Ramos (cell line): ENCODE results near the gene WDR6.

Experiments
- in situ Hi-C: fragments of 300-500 bp; cut with MboI; formaldehyde crosslinking; loops from one replicate; pipeline ENCODE4 v1.14.3; 2022; ENCODE audit warnings: low sequenced_read_pairs; ENCODE audit not compliant: unreplicated experiment

WDR6 gene

GRCh38 chr3:49007068-49007770 is at the start of gene WDR6:
WDR6 (plus strand) TSS chr3:49007391; CDS start chr3:49007432, 41 bp downstream.
- in situ Hi-C loops: no loop called here

- in situ Hi-C loops: loop anchor here (25.0 kb wide), 1 partner anchor 224 kb away; no protein-coding TSS in a partner anchor
These were observed 46.3 kb upstream of the WDR6 start for GRCh38 chr3:48960841-48961413.

GRCh38 chr3:48962340-48962739 is 44.9 kb upstream of the WDR6 start:
- in situ Hi-C loops: loop anchor here (25.0 kb wide), 1 partner anchor 225 kb away; no protein-coding TSS in a partner anchor

GRCh38 chr3:48962939-48963338 is 44.3 kb upstream of the WDR6 start:
- in situ Hi-C loops: loop anchor here (25.0 kb wide), 1 partner anchor 226 kb away; no protein-coding TSS in a partner anchor

- in situ Hi-C loops: loop anchor here (25.0 kb wide), 1 partner anchor 226 kb away; no protein-coding TSS in a partner anchor
These were observed 43.6 kb upstream of the WDR6 start for GRCh38 chr3:48963591-48963990.

- in situ Hi-C loops: loop anchor here (25.0 kb wide), 1 partner anchor 229 kb away; no protein-coding TSS in a partner anchor
These were observed 40.8 kb upstream of the WDR6 start for GRCh38 chr3:48966367-48966766.

- in situ Hi-C loops: loop anchor here (25.0 kb wide), 1 partner anchor 230 kb away; no protein-coding TSS in a partner anchor
These were observed 40.3 kb upstream of the WDR6 start for GRCh38 chr3:48966876-48967361.

- in situ Hi-C loops: loop anchor here (25.0 kb wide), 1 partner anchor 233 kb away; no protein-coding TSS in a partner anchor
These were observed 36.6 kb upstream of the WDR6 start for GRCh38 chr3:48970586-48970985.

GRCh38 chr3:48974076-48974864 is 32.9 kb upstream of the WDR6 start:
- in situ Hi-C loops: loop anchor here (25.0 kb wide), 1 partner anchor 237 kb away; no protein-coding TSS in a partner anchor

- in situ Hi-C loops: no loop called here
These were observed 27.7 kb upstream of the WDR6 start for GRCh38 chr3:48979451-48979850.

GRCh38 chr3:48980295-48980694 is 26.9 kb upstream of the WDR6 start:
- in situ Hi-C loops: no loop called here

- in situ Hi-C loops: no loop called here
These were observed 25.2 kb upstream of the WDR6 start for GRCh38 chr3:48982016-48982415.

- in situ Hi-C loops: no loop called here
These were observed 24.5 kb upstream of the WDR6 start for GRCh38 chr3:48982686-48983085.

GRCh38 chr3:48983096-48983495 is 24.1 kb upstream of the WDR6 start:
- in situ Hi-C loops: no loop called here

- in situ Hi-C loops: no loop called here
These were observed 22.5 kb upstream of the WDR6 start for GRCh38 chr3:48984663-48985062.

- in situ Hi-C loops: no loop called here
These were observed 21.3 kb upstream of the WDR6 start for GRCh38 chr3:48985831-48986376.

GRCh38 chr3:48989126-48989795 is 17.9 kb upstream of the WDR6 start:
- in situ Hi-C loops: no loop called here

GRCh38 chr3:48989796-48990635 is 17.2 kb upstream of the WDR6 start, which contains the start of gene P4HTM:
P4HTM (plus strand) TSS chr3:48990241; CDS start chr3:48990257, 16 bp downstream.
- in situ Hi-C loops: no loop called here
